A673 (cell line): ENCODE data around the gene RIC8A. TPM values are rescaled to one million over a fixed set of nuclear protein-coding genes. Genes with fewer than 3 reads are reported as not detected.
A peak's percentile ranks its signal among the peaks of the same experiment; 100 is the strongest.

Experiments
- BruUV-seq: library from RNA; stranded (reverse); fragments of 400-500 nt; replicated peaks from 2 replicates; lab custom pipeline; 2021; lab: Mats Ljungman, UMichigan
- CTCF ChIA-PET: fragments of 300-600 bp; sonication (Branson Sonifier 250); formaldehyde crosslinking; loops from one replicate; lab custom pipeline; 2022; ENCODE audit warnings: antibody characterized with exemption; lab: Charles Lee
- POLR2A ChIA-PET: fragments of 300-600 bp; sonication (Branson Sonifier 250); formaldehyde crosslinking; loops from one replicate; lab custom pipeline; 2022; ENCODE audit warnings: antibody characterized with exemption; ENCODE audit not compliant: low non-redundant PET; lab: Charles Lee
- DNase-seq: peaks from one replicate; pipeline ENCODE4 v3.0.0-alpha.2; 2015; ENCODE audit warnings: low spot score
- H3K27ac ChIP-seq: fragments of 200-600 bp; sonication (generic); 2 replicates; pipeline ENCODE4 v1.5.1; 2016; ENCODE audit warnings: mixed run types, low read depth, mild to moderate bottlenecking, mixed read lengths, antibody characterized with exemption, low read length; ENCODE audit not compliant: poor library complexity, severe bottlenecking
- H3K27me3 ChIP-seq: fragments of 200-600 bp; sonication (generic); replicated peaks from 2 replicates; pipeline ENCODE4 v1.6.1; 2017; ENCODE audit warnings: mixed run types, low read depth, mild to moderate bottlenecking, mixed read lengths, antibody characterized with exemption, low read length; ENCODE audit not compliant: insufficient read depth, poor library complexity
- H3K36me3 ChIP-seq: fragments of 200-600 bp; sonication (generic); 2 replicates; pipeline ENCODE4 v1.6.1; 2016; ENCODE audit warnings: mixed run types, mild to moderate bottlenecking, mixed read lengths, antibody characterized with exemption, low read length; ENCODE audit not compliant: insufficient read depth, poor library complexity, severe bottlenecking
- H3K4me1 ChIP-seq: fragments of 200-600 bp; sonication (generic); 2 replicates; pipeline ENCODE4 v1.6.1; 2017; ENCODE audit warnings: mixed run types, mild to moderate bottlenecking, mixed read lengths, antibody characterized with exemption, low read length; ENCODE audit not compliant: insufficient read depth, poor library complexity, severe bottlenecking
- H3K4me3 ChIP-seq: fragments of 200-600 bp; sonication (generic); 2 replicates; pipeline ENCODE4 v1.5.1; 2016; ENCODE audit warnings: low read depth, mixed run types, mild to moderate bottlenecking, mixed read lengths, low read length; ENCODE audit not compliant: poor library complexity, severe bottlenecking
- H3K9me3 ChIP-seq: fragments of 200-600 bp; sonication (generic); 2 replicates; pipeline ENCODE4 v1.6.1; 2016; ENCODE audit warnings: mixed run types, low read depth, mild to moderate bottlenecking, mixed read lengths, antibody characterized with exemption, low read length; ENCODE audit not compliant: poor library complexity, severe bottlenecking
- CTCF ChIP-seq: fragments of 300-800, 200-600 bp; sonication (generic); conservative IDR thresholded peaks from 2 replicates; pipeline ENCODE4 v1.5.1; 2017; ENCODE audit warnings: low read depth, mild to moderate bottlenecking, antibody characterized with exemption, low read length, moderate library complexity, mixed read lengths
- EZH2 ChIP-seq: fragments of 200-600 bp; sonication (generic); IDR thresholded peaks from 2 replicates; pipeline ENCODE4 v1.6.1; 2017; ENCODE audit warnings: borderline replicate concordance, low read depth, mild to moderate bottlenecking, mixed read lengths, antibody characterized with exemption, low read length; ENCODE audit not compliant: poor library complexity, severe bottlenecking
- intact Hi-C: fragments of 100-400 bp; cut with micrococcal nuclease; formaldehyde crosslinking; loops from one replicate; pipeline ENCODE4 v1.10.0; 2022; ENCODE audit not compliant: unreplicated experiment
- total RNA-seq: library from RNA; stranded (reverse); gene quantifications from 2 replicates; pipeline ENCODE4 v1.2.3, GENCODE V29; 2021

Gene RIC8A
- total RNA-seq, 1 experiment from 2014 or later, result 88.2 TPM

GRCh38 chr11:249062-249461 is 41.6 kb downstream of the RIC8A start:
- no peak overlapping the region for H3K4me3 ChIP-seq
- no peaks in the 10 kb centered on the region for H3K27me3 ChIP-seq
- CTCF ChIA-PET, result no interaction called here
- POLR2A ChIA-PET, result no interaction called here
- TF ChIP-seq EZH2 (no peak), CTCF (no peak)
- H3K9me3 ChIP-seq, result no peaks in the 10 kb centered on the region
- no peaks in the 10 kb centered on the region for H3K4me1 ChIP-seq
- BruUV-seq, result no TSS peak
- H3K36me3 ChIP-seq, result peaks cover 78% of the 10 kb centered on the region
- no peak overlapping the region for H3K27ac ChIP-seq
- intact Hi-C loops, result no loop called here
- no peak for DNase-seq

DNA sequence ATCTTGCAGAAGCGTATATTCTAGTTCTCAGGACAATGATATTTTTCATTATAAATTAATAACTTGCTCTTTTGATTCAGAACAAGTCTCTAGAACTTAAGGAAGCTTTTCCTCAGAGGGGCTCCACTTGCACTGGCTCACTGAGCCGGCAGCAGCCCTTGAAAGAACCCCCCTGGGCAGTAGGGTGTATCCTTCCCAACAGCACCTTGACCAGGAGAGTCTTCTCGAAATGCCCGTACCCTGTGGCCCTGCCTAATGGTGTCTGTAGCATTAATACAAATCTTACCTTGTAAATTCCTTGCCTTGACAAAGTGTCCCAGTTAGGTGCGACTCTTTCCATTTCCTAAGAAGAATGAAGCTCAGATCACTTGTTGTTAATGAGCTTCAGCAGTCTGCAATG is 42.8 kb downstream of the RIC8A start:
- H3K4me3 ChIP-seq, result no peak overlapping the region
- no peak overlapping the region for H3K27ac ChIP-seq
- no peak for TF ChIP-seq EZH2
- no peak for TF ChIP-seq CTCF
- no peaks in the 10 kb centered on the region for H3K9me3 ChIP-seq
- CTCF ChIA-PET, result interaction anchor here (0.7 to 1.0 kb wide), 2 partner anchors 55 to 176 kb away, joined by 3 read pairs; no protein-coding TSS in a partner anchor
- DNase-seq, result no peak
- intact Hi-C loops, result loop anchor here (10.0 kb wide), 1 partner anchor 105 kb away; no protein-coding TSS in a partner anchor
- no TSS peak for BruUV-seq
- POLR2A ChIA-PET, result no interaction called here
- no peaks in the 10 kb centered on the region for H3K4me1 ChIP-seq
- no peaks in the 10 kb centered on the region for H3K27me3 ChIP-seq
- H3K36me3 ChIP-seq, result peaks cover 66% of the 10 kb centered on the region

- H3K4me1 ChIP-seq, result no peaks in the 10 kb centered on the region
These were observed 43.3 kb downstream of the RIC8A start for GRCh38 chr11:250740-251299.

More at GRCh38 chr11:250740-251299, 43.3 kb downstream of the RIC8A start:
- DNase-seq, result peak; percentile 62
- no peaks in the 10 kb centered on the region for H3K9me3 ChIP-seq
- CTCF ChIA-PET, result interaction anchor here (0.5 to 1.0 kb wide), 4 partner anchors 54 to 175 kb away, joined by 3 to 4 read pairs (median 4); no protein-coding TSS in a partner anchor
- BruUV-seq, result no TSS peak
- POLR2A ChIA-PET, result no interaction called here
- TF ChIP-seq EZH2 (no peak), CTCF (peak; percentile 75)
- intact Hi-C loops, result loop anchor here (10.0 kb wide), 1 partner anchor 104 kb away; no protein-coding TSS in a partner anchor
- no peaks in the 10 kb centered on the region for H3K27me3 ChIP-seq
- H3K4me3 ChIP-seq, result no peak overlapping the region
- peaks cover 60% of the 10 kb centered on the region for H3K36me3 ChIP-seq
- H3K27ac ChIP-seq, result no peak overlapping the region
